Lower lobe of right lung (tissue), 2 donors: ENCODE measurements around the gene RNF126. TPM values are rescaled to one million over a fixed set of nuclear protein-coding genes. Genes with fewer than 3 reads are reported as not detected.

Experiments
- ATAC-seq, 2 donors: fragments of 200-7000 bp; cut with Tn5 transposase; one replicate each; pipeline ENCODE4 v1.9.1; 2020 to 2022; ENCODE audit warnings: mild to moderate bottlenecking in 2 of 2, moderate library complexity in 2 of 2
- DNase-seq: peaks from one replicate; pipeline ENCODE4 v3.0.0-alpha.2; 2020
- H3K27ac ChIP-seq: fragments of 200-600 bp; one replicate; pipeline ENCODE4 v1.8.0; 2022
- H3K27me3 ChIP-seq: fragments of 200-600 bp; one replicate; pipeline ENCODE4 v1.8.0; 2022; ENCODE audit warnings: low read depth
- H3K36me3 ChIP-seq: fragments of 200-600 bp; one replicate; pipeline ENCODE4 v1.8.0; 2022; ENCODE audit warnings: mild to moderate bottlenecking
- H3K4me1 ChIP-seq: fragments of 200-600 bp; one replicate; pipeline ENCODE4 v1.8.0; 2022
- H3K4me3 ChIP-seq: fragments of 200-600 bp; one replicate; pipeline ENCODE4 v1.8.0; 2022; ENCODE audit warnings: mild to moderate bottlenecking
- H3K9me3 ChIP-seq: fragments of 200-600 bp; one replicate; pipeline ENCODE4 v1.8.0; 2022
- intact Hi-C: fragments of 100-400 bp; cut with DNase I; formaldehyde crosslinking; loops from one replicate; pipeline ENCODE4 v1.11.0; 2022
- total RNA-seq: library from RNA; stranded (reverse); fragmentation: NEBNext Ultra II Directional; extraction: Animal tissue kit (Norgen Biotek cat#: 25700); gene quantifications from one replicate; pipeline ENCODE4 v1.2.1, GENCODE V29; 2021
- TF ChIP-seq, protein P1 (sequence below): fragments of 200-600 bp; IDR thresholded peaks from one replicate; pipeline ENCODE4 v1.8.0; 2022; ENCODE audit warnings: antibody characterized with exemption, mild to moderate bottlenecking
- donor health status: DM: no; HTN: yes; CAD: no; lungs with severe emphysema.

The RNF126 gene
- total RNA-seq, 1 donor from 2014 or later: 27.0 TPM

DNA sequence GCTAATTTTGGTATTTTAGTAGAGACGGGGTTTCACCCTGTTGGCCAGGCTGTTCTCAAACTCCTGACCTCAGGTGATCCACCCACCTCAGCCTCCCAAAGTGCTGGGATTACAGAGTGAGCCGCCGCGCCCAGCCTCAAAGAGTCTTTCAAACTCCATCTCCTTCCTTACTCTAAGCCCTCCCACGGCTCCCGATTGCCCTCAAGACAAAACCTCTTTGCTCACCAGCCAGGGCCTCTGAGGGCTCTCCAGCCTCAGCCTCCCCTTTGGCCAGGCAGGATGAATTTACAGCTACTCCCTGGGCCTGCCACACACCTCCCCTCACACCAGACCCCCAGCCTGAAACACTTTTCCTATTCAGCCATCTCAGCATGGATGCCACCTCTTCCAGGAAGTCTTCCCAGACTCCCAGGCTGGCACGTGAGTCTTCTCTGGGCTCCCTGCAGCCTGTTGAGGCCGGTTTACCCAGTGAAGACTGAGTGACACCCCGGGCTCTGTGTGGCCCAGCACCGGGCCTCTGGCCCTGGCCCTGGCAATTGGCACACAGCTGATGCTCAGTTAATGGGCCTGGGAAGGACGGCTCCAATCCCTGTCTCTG, 24.7 kb upstream of the RNF126 start:
- Histone ChIP-seq H3K27me3 (no peaks in the 10 kb centered on the region), H3K4me3 (no peak overlapping the region), H3K27ac (no peak overlapping the region), H3K4me1 (no peaks in the 10 kb centered on the region), H3K36me3 (no peaks in the 10 kb centered on the region), H3K9me3 (no peaks in the 10 kb centered on the region)
- TF ChIP-seq, protein P1, sequence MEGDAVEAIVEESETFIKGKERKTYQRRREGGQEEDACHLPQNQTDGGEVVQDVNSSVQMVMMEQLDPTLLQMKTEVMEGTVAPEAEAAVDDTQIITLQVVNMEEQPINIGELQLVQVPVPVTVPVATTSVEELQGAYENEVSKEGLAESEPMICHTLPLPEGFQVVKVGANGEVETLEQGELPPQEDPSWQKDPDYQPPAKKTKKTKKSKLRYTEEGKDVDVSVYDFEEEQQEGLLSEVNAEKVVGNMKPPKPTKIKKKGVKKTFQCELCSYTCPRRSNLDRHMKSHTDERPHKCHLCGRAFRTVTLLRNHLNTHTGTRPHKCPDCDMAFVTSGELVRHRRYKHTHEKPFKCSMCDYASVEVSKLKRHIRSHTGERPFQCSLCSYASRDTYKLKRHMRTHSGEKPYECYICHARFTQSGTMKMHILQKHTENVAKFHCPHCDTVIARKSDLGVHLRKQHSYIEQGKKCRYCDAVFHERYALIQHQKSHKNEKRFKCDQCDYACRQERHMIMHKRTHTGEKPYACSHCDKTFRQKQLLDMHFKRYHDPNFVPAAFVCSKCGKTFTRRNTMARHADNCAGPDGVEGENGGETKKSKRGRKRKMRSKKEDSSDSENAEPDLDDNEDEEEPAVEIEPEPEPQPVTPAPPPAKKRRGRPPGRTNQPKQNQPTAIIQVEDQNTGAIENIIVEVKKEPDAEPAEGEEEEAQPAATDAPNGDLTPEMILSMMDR: no peak
- ATAC-seq (no peak), DNase-seq (no peak)
- intact Hi-C loops: no loop called here

DNA sequence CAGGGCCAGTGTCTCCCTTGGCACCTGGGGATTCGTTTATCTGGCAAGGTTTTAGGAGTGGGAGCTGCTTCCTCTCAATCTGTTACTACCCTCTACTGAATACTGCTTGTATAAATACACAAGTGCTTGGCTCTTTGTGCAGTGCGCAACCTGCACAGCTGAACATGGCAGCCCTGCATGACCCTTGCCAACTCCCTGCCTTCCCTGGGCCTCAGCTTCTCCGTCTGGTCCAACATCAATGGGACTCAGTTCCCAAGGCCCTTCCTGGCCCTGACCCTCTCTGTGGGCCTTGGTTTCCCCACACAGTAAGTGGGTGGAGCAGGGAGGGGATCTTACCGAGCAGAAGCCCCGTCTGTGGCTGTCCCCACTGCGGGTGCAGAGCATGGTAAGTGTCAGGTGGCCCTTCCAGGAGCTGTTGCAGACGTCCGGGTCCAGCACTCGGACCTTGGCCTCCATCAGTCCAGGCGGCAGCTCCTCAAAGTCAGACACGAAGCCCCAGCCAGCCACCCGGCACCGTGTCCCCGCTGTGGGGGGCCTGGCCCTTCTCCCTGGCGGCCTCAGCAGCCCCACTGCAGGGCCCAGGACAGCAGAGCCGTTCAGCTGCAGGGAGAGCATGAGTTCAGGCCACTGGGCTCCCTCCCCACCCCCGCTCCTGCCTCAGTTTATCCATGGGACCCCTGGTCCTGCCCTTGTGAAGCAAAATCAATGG, 23.7 kb upstream of the RNF126 start:
- H3K4me1 ChIP-seq: no peaks in the 10 kb centered on the region
- no peaks in the 10 kb centered on the region for H3K36me3 ChIP-seq
- DNase-seq: no peak
- no peak for ATAC-seq
- H3K9me3 ChIP-seq: no peaks in the 10 kb centered on the region
- intact Hi-C loops: no loop called here
- no peak overlapping the region for H3K4me3 ChIP-seq
- no peaks in the 10 kb centered on the region for H3K27me3 ChIP-seq
- TF ChIP-seq, protein P1: no peak
- no peak overlapping the region for H3K27ac ChIP-seq

DNA sequence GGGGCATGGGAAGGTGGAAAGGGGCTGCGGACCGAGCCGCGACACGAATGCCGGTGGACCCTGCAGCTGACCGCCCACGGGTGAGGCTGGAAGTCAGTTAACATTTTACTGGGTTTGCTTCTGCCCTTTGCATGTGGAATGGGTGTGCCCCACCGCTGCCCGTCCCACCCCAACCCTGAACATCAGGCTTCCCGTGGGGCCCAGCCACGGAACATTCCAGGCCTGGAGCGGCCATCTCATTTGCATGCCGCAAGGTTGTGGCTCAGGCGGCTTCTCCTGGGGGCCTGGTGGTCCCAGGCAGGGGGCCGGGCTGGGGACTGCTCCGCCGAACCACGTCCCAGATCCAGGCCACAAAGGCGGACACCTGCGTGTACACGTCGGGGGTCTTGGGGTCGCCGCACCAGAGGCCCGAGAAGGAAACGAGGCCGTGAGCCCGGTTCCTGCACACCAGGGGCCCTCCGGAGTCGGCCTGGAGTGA, 22.5 kb upstream of the RNF126 start:
- intact Hi-C loops: no loop called here

DNA sequence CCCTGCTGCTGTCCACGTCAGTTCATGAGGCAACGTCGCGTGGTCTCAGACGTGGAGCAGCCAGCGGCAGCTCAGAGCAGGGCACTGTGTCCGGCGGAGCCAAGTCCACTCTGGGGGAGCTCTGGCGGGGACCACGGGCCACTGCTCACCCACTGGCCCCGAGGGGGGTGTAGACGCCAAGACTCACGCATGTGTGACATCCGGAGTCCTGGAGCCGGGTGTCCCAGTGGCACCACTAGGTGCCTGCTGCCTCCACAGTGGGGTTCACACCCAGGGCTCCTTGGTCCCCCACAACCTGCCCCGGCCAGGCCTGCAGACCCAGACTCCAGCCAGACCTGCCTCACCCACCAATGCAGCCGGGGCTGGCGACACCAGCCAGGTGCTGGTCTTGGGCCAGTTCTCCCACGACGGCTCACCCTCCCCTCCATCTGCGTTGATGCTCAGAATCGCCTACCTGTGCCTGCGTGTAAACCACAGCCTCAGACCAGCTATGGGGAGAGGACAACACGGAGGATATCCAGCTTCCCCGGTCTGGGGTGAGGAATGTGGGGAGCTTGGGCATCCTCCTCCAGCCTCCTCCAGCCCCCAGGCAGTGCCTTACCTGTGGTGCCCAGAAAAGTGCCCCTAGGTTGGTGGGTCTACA, 19.8 kb upstream of the RNF126 start:
- no peaks in the 10 kb centered on the region for H3K27me3 ChIP-seq
- H3K27ac ChIP-seq: no peak overlapping the region
- H3K9me3 ChIP-seq: no peaks in the 10 kb centered on the region
- H3K36me3 ChIP-seq: peaks cover 3% of the 10 kb centered on the region
- peaks cover 25% of the 10 kb centered on the region for H3K4me1 ChIP-seq
- no peak overlapping the region for H3K4me3 ChIP-seq
- DNase-seq (no peak), ATAC-seq (no peak)
- TF ChIP-seq, protein P1: no peak
- intact Hi-C loops: no loop called here

More for the DNA sequence above, 22.5 kb upstream of the RNF126 start:
- peaks cover 3% of the 10 kb centered on the region for H3K36me3 ChIP-seq
- no peak overlapping the region for H3K27ac ChIP-seq
- TF ChIP-seq, protein P1: no peak
- no peaks in the 10 kb centered on the region for H3K27me3 ChIP-seq
- peaks cover 5% of the 10 kb centered on the region for H3K4me1 ChIP-seq
- H3K4me3 ChIP-seq: no peak overlapping the region
- DNase-seq (no peak), ATAC-seq (no peak)
- H3K9me3 ChIP-seq: no peaks in the 10 kb centered on the region

DNA sequence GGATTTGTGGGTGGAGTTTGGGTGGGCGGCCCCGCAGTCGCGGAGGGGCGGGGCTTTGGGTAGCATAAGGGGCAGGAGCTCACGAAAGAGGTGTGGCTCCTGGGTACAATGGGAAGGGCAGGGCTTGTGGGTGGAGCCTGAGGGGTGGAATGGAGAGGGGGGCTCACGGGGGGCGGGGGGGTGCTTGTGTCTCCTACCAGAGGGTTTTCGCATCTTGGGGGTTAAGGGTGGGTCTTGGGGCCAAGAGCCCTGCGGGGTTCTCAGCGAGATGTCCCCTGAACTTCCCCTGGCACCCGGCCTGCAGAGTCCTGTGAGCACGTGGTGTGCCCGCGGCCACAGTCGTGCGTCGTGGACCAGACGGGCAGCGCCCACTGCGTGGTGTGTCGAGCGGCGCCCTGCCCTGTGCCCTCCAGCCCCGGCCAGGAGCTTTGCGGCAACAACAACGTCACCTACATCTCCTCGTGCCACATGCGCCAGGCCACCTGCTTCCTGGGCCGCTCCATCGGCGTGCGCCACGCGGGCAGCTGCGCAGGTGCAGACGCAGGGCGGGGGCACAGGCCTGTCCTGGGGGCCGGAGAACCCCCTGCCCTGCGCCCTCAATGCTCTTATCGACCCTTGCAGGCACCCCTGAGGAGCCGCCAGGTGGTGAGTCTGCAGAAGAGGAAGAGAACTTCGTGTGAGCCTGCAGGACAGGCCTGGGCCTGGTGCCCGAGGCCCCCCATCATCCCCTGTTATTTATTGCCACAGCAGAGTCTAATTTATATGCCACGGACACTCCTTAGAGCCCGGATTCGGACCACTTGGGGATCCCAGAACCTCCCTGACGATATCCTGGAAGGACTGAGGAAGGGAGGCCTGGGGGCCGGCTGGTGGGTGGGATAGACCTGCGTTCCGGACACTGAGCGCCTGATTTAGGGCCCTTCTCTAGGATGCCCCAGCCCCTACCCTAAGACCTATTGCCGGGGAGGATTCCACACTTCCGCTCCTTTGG, 18.3 kb upstream of the RNF126 start:
- TF ChIP-seq, protein P1: no peak
- Histone ChIP-seq H3K4me3 (peak overlapping the region; percentile 67), H3K36me3 (peaks cover 3% of the 10 kb centered on the region), H3K9me3 (no peaks in the 10 kb centered on the region), H3K27me3 (peaks cover 6% of the 10 kb centered on the region), H3K4me1 (peaks cover 36% of the 10 kb centered on the region), H3K27ac (peak overlapping the region; percentile 95)
- DNase-seq (peak; percentile 92), ATAC-seq (no peak)
- intact Hi-C loops: no loop called here
